ENCODE results near the gene C12orf60.

C12orf60 gene

DNA sequence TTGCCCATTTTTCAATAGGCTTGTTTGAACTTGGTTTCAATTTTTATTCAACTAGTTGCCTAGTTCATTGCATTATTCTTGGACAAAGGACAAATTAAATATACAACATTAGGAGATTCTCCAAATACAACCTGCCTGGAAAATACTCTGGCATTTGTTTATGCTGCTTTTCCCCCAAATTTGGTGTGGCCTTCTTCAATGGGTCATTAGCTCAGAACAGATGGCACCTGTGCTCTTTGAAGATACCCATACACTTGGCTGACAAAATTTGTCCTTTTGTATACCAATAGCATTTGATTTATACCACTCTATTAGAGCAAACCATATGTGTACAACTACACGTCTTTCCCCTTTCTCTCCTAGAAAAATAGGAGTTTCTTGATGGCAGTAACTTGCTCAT, 35.9 kb upstream of the C12orf60 start:
- H3K27ac ChIP-seq: no peak overlapping the region
- POLR2A ChIA-PET (ENCODE audit: low non-redundant PET): no interaction called here

GRCh38 chr12:14768823-14769405, 34.6 kb upstream of the C12orf60 start:
- ChIA-PET POLR2A (ENCODE audit: low non-redundant PET) (interaction anchor here (0.7 kb wide), 1 partner anchor 1617 kb away, joined by 3 read pairs; no protein-coding TSS in a partner anchor), CTCF (interaction anchor here (0.6 to 1.2 kb wide), 3 partner anchors 36 to 227 kb away, joined by 4 read pairs; no protein-coding TSS in a partner anchor)
- TF ChIP-seq, protein P1, sequence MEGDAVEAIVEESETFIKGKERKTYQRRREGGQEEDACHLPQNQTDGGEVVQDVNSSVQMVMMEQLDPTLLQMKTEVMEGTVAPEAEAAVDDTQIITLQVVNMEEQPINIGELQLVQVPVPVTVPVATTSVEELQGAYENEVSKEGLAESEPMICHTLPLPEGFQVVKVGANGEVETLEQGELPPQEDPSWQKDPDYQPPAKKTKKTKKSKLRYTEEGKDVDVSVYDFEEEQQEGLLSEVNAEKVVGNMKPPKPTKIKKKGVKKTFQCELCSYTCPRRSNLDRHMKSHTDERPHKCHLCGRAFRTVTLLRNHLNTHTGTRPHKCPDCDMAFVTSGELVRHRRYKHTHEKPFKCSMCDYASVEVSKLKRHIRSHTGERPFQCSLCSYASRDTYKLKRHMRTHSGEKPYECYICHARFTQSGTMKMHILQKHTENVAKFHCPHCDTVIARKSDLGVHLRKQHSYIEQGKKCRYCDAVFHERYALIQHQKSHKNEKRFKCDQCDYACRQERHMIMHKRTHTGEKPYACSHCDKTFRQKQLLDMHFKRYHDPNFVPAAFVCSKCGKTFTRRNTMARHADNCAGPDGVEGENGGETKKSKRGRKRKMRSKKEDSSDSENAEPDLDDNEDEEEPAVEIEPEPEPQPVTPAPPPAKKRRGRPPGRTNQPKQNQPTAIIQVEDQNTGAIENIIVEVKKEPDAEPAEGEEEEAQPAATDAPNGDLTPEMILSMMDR (conservative IDR thresholded peaks at IDR 0.05; ENCODE audit: low read depth): no peak
- no peak for DNase-seq (ENCODE audit: low spot score)
- H3K27ac ChIP-seq: peak overlapping the region; percentile 91

More for the DNA sequence above, 35.9 kb upstream of the C12orf60 start:
- CTCF ChIA-PET: no interaction called here
- no peak for DNase-seq (ENCODE audit: low spot score)
- TF ChIP-seq, protein P1 (conservative IDR thresholded peaks at IDR 0.05; ENCODE audit: low read depth): no peak

DNA sequence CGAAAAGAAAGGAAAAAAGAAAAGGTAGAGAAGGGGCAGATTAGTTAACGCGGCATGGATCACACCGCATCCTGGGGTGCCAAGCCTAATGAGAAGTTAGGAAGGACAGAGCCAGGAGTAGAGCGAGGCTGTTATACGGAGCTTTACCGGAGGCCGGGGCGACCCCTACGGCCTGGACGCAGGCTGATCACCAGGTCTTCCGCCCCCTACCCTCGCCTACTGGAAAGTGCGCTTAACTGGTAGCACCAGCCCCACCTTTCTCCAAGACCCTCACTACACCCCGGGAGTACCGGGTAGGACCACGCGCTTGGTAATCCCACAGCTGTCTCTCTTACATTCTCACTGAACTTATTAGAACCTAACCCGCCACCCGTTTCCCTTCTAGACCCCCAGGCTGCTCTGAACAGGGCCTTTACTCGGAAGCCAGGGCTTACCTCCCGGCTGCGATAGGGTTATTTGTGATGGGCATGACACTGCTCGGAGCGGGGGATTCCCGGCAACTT, 34.0 kb upstream of the C12orf60 start:
- H3K27ac ChIP-seq: peak overlapping the region; percentile 91
- TF ChIP-seq, protein P1 (conservative IDR thresholded peaks at IDR 0.05; ENCODE audit: low read depth): no peak
- CTCF ChIA-PET: interaction anchor here (0.6 to 1.2 kb wide), 5 partner anchors 36 to 507 kb away, joined by 4 to 5 read pairs (median 4); no protein-coding TSS in a partner anchor
- DNase-seq (ENCODE audit: low spot score): no peak
- POLR2A ChIA-PET (ENCODE audit: low non-redundant PET): interaction anchor here (0.7 to 1.3 kb wide), 5 partner anchors 15 to 639 kb away, joined by 3 to 5 read pairs (median 4); partner anchors contain the start of gene C12orf60

DNA sequence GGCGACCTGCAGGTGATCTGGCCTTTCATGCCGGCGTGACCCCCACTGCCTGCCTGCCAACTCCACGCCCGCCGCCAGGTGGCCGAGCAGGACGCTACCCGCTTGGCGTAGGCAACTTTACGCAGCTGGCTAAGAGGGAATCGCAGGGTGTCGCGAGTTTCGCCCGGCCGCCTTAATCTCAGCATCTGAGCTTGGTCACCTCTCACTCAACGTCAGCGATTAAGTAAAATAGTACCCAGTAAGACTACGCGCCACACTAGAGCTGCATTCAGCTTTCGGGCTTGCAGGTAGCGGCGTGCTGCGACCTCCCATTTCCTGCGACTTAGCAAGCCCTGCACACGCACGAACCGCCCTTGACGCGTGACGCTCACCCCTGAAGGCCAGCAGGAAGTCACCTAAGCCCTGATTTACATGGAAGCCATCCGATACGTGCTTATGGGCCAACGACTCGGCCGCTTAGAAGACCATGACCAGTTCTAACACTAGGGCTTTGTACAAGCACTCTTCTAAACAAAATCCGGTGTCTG, 33.4 kb upstream of the C12orf60 start:
- peak; percentile 64 for DNase-seq (ENCODE audit: low spot score)
- H3K27ac ChIP-seq: peak overlapping the region; percentile 91
- CTCF ChIA-PET: interaction anchor here (0.6 to 1.2 kb wide), 4 partner anchors 12 to 507 kb away, joined by 3 to 5 read pairs (median 4); no protein-coding TSS in a partner anchor
- POLR2A ChIA-PET (ENCODE audit: low non-redundant PET): interaction anchor here (0.7 to 1.3 kb wide), 5 partner anchors 14 to 638 kb away, joined by 3 to 5 read pairs (median 4); partner anchors contain the start of gene C12orf60
- TF ChIP-seq, protein P1 (conservative IDR thresholded peaks at IDR 0.05; ENCODE audit: low read depth): peak; percentile 64

DNA sequence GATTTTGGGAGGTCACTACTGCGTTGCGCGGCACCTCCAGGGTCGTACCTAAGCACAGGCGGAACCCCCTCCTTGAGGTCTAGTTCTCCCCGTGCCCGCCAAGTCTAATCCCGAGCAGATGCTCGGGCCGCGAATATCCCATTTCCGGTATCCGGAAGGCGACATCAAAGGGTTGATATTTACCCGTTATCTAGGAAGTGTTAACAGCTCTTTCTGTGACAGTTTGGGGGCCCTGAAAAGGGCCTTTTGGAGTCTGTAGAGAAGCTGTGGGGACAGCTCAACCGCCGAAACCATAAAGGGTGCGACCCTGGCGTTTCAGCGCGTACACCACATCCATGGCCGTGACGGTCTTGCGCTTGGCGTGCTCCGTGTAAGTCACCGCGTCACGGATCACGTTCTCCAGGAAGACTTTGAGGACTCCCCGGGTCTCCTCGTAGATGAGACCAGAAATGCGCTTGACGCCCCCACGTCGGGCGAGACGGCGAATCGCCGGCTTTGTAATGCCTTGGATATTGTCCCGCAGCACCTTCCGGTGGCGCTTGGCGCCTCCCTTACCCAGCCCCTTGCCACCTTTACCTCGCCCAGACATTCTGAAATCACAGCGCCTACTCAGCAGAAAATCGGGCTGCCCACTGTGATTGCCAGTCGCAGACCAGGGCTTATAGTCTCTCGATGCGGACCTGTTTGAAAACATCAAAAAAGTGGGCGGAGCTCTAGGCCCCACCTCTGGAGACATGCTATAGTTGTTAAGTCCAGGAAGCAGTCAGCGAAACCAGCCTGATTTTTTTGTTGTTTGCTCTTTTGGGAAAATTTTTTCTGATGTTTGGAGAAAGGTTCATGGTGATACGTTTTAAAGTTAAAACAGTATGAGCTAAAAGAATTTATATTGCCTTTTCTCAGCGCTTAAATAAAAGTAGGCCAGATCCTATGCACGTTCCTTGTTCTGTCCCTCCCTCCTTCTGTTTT, 32.7 kb upstream of the C12orf60 start:
- ChIA-PET CTCF (interaction anchor here (0.5 to 1.2 kb wide), 4 partner anchors 13 to 1492 kb away, joined by 3 to 4 read pairs (median 3); no protein-coding TSS in a partner anchor), POLR2A (ENCODE audit: low non-redundant PET) (interaction anchor here (1.1 to 1.3 kb wide), 3 partner anchors 14 to 33 kb away, joined by 4 to 5 read pairs (median 5); partner anchors contain the start of gene C12orf60)
- peak overlapping the region; percentile 91 for H3K27ac ChIP-seq
- TF ChIP-seq, protein P1 (conservative IDR thresholded peaks at IDR 0.05; ENCODE audit: low read depth): no peak
- peak; percentile 84 for DNase-seq (ENCODE audit: low spot score)
